ENCODE results near the gene PLK1.

PLK1 gene

GRCh38 chr16:23668873-23669272 is 9.8 kb upstream of the PLK1 start:
- TF ChIP-seq CTCF (IDR thresholded peaks at IDR 0.05), result no peak
- TF ChIP-seq ZFX (IDR thresholded peaks at IDR 0.05; ENCODE audit: borderline replicate concordance), result no peak
- H3K27ac ChIP-seq, result no peak overlapping the region

GRCh38 chr16:23670137-23670776 is 8.4 kb upstream of the PLK1 start:
- TF ChIP-seq ZFX (IDR thresholded peaks at IDR 0.05; ENCODE audit: borderline replicate concordance) (no peak), CTCF (IDR thresholded peaks at IDR 0.05) (no peak)
- H3K27ac ChIP-seq, result no peak overlapping the region

GRCh38 chr16:23673971-23674614 is 4.6 kb upstream of the PLK1 start:
- no peak for TF ChIP-seq CTCF (IDR thresholded peaks at IDR 0.05)
- no peak for TF ChIP-seq ZFX (IDR thresholded peaks at IDR 0.05; ENCODE audit: borderline replicate concordance)
- no peak overlapping the region for H3K27ac ChIP-seq

- no peak for TF ChIP-seq ZFX (IDR thresholded peaks at IDR 0.05; ENCODE audit: borderline replicate concordance)
- TF ChIP-seq CTCF (IDR thresholded peaks at IDR 0.05), result no peak
- H3K27ac ChIP-seq, result 0 out of 2 replicates have a peak overlapping the region, but pooled peaks have one; percentile 5
These were observed 1.7 kb upstream of the PLK1 start for GRCh38 chr16:23676924-23677480.

- TF ChIP-seq ZFX (IDR thresholded peaks at IDR 0.05; ENCODE audit: borderline replicate concordance) (no peak), CTCF (IDR thresholded peaks at IDR 0.05) (no peak)
- H3K27ac ChIP-seq, result peak overlapping the region; percentile 74
These were observed 741 bp downstream of the PLK1 start for GRCh38 chr16:23679274-23679985.

GRCh38 chr16:23679986-23680336 is 1.3 kb downstream of the PLK1 start:
- no peak for TF ChIP-seq CTCF (IDR thresholded peaks at IDR 0.05)
- no peak for TF ChIP-seq ZFX (IDR thresholded peaks at IDR 0.05; ENCODE audit: borderline replicate concordance)
- H3K27ac ChIP-seq, result peak overlapping the region; percentile 74
